Panc1 (cell line): Measurements from ENCODE around the gene GSC. TPM values are rescaled to one million over a fixed set of nuclear protein-coding genes. Genes with fewer than 3 reads are reported as not detected.

Experiments
- ATAC-seq: fragments of 200-7000 bp; cut with Tn5 transposase; 2 replicates; pipeline ENCODE4 v1.9.1; 2020; ENCODE audit warnings: mild to moderate bottlenecking, moderate library complexity
- BruUV-seq: library from RNA; stranded (reverse); fragments of 400-500 nt; replicated peaks from 2 replicates; lab custom pipeline; 2021; lab: Mats Ljungman, UMichigan
- CTCF ChIA-PET: fragments of 300-600 bp; sonication (Branson Sonifier 250); formaldehyde crosslinking; loops from one replicate; lab custom pipeline; 2022; ENCODE audit warnings: antibody characterized with exemption; lab: Charles Lee
- POLR2A ChIA-PET: fragments of 300-600 bp; sonication (Branson Sonifier 250); formaldehyde crosslinking; loops from one replicate; lab custom pipeline; 2022; ENCODE audit warnings: antibody characterized with exemption; lab: Charles Lee
- DNase-seq: peaks from one replicate; pipeline ENCODE4 v3.0.0-alpha.2; 2010; ENCODE audit warnings: low read depth, low spot score
- H3K27ac ChIP-seq: 2 replicates; pipeline ENCODE4 v1.5.1; 2011; ENCODE audit warnings: mild to moderate bottlenecking, low read length, inconsistent platforms
- H3K27me3 ChIP-seq: fragments of 200-500 bp; sonication (Bioruptor generic); 2 replicates; pipeline ENCODE4 v1.6.0; 2014; ENCODE audit warnings: low read length, inconsistent platforms; ENCODE audit not compliant: control insufficient read depth, insufficient read depth
- H3K36me3 ChIP-seq: fragments of 200-500 bp; sonication (Bioruptor generic); 2 replicates; pipeline ENCODE4 v1.5.1; 2014; ENCODE audit warnings: inconsistent platforms, mild to moderate bottlenecking, low read length, moderate library complexity; ENCODE audit not compliant: control insufficient read depth, insufficient read depth
- H3K4me1 ChIP-seq: 2 replicates; pipeline ENCODE4 v1.5.1; 2011; ENCODE audit warnings: inconsistent platforms, mild to moderate bottlenecking, low read length, moderate library complexity; ENCODE audit not compliant: control insufficient read depth, insufficient read depth
- H3K4me3 ChIP-seq, 2 experiments: 2 replicates each; pipeline ENCODE4 v1.5.1; 2011 to 2012; ENCODE audit warnings: low read depth in 2 of 2, low read length in 2 of 2, mild to moderate bottlenecking in 2 of 2, inconsistent platforms in 1 of 2, moderate library complexity in 1 of 2
- H3K9me3 ChIP-seq: fragments of 200-500 bp; sonication (Bioruptor generic); 2 replicates; pipeline ENCODE4 v1.5.1; 2014; ENCODE audit warnings: low read depth, mild to moderate bottlenecking, inconsistent platforms, low read length, moderate library complexity; ENCODE audit not compliant: control insufficient read depth, insufficient read depth
- POLR2AphosphoS5 ChIP-seq: IDR thresholded peaks from 2 replicates; pipeline ENCODE4 v1.6.1; 2012; ENCODE audit warnings: mild to moderate bottlenecking, low read depth, low read length, moderate library complexity
- SIN3A ChIP-seq: IDR thresholded peaks from 2 replicates; pipeline ENCODE4 v1.6.1; 2012; ENCODE audit warnings: low read depth, mild to moderate bottlenecking, low read length, moderate library complexity, borderline replicate concordance; ENCODE audit not compliant: insufficient read depth
- TCF7L2 ChIP-seq: IDR thresholded peaks from 2 replicates; pipeline ENCODE4 v1.6.1; 2011; ENCODE audit warnings: mild to moderate bottlenecking, low read depth, low read length, inconsistent platforms
- in situ Hi-C: cut with HindIII; loops from 2 replicates; pipeline ENCODE4 v1.10.0; 2016; ENCODE audit warnings: low sequenced_read_pairs, low pct_unique_long_range_greater_than_20kb
- intact Hi-C: fragments of 100-400 bp; cut with micrococcal nuclease; formaldehyde crosslinking; loops from one replicate; pipeline ENCODE4 v1.10.0; 2022; ENCODE audit not compliant: unreplicated experiment
- total RNA-seq: library from RNA; stranded (reverse); gene quantifications from one replicate; pipeline ENCODE4 v1.2.1, GENCODE V29; 2021; ENCODE audit not compliant: unreplicated experiment
- TF ChIP-seq, protein P1 (sequence below), 2 experiments: IDR thresholded peaks; 2 replicates each; pipeline ENCODE4 v1.6.1; 2011 to 2012; ENCODE audit warnings: low read depth in 2 of 2, control low read depth in 1 of 2, low read length in 1 of 2, mild to moderate bottlenecking in 1 of 2, moderate library complexity in 1 of 2; ENCODE audit not compliant: insufficient read depth in 1 of 2
- TF ChIP-seq, protein P2 (sequence below): fragments of 450-650 bp; IDR thresholded peaks from 2 replicates; pipeline ENCODE4 v1.5.1; 2017; ENCODE audit warnings: mild to moderate bottlenecking

GSC gene
- total RNA-seq, 1 experiment from 2014 or later: not detected

DNA sequence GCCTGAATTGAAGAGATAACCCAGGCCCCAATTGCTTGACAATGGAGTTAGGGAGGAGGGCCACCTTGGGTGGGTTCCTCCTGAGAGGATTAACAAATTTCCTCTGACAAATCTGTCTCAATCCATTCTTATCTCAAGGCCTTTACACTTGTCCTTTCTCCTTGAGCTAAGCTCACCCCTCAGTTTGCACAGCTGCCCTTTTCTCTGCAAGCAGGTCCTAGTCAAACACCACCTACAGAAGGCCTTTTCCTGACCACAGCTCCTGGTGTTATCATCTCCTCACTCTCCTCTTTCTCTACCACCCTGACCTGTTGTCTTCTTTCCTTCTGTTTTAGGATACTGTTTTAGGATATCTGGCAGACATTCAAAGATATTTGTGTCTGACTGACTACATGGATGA, 26.4 kb upstream of the GSC start:
- POLR2A ChIA-PET: no interaction called here
- TF ChIP-seq TCF7L2 (no peak), SIN3A (no peak), POLR2AphosphoS5 (no peak)
- TF ChIP-seq, protein P1, sequence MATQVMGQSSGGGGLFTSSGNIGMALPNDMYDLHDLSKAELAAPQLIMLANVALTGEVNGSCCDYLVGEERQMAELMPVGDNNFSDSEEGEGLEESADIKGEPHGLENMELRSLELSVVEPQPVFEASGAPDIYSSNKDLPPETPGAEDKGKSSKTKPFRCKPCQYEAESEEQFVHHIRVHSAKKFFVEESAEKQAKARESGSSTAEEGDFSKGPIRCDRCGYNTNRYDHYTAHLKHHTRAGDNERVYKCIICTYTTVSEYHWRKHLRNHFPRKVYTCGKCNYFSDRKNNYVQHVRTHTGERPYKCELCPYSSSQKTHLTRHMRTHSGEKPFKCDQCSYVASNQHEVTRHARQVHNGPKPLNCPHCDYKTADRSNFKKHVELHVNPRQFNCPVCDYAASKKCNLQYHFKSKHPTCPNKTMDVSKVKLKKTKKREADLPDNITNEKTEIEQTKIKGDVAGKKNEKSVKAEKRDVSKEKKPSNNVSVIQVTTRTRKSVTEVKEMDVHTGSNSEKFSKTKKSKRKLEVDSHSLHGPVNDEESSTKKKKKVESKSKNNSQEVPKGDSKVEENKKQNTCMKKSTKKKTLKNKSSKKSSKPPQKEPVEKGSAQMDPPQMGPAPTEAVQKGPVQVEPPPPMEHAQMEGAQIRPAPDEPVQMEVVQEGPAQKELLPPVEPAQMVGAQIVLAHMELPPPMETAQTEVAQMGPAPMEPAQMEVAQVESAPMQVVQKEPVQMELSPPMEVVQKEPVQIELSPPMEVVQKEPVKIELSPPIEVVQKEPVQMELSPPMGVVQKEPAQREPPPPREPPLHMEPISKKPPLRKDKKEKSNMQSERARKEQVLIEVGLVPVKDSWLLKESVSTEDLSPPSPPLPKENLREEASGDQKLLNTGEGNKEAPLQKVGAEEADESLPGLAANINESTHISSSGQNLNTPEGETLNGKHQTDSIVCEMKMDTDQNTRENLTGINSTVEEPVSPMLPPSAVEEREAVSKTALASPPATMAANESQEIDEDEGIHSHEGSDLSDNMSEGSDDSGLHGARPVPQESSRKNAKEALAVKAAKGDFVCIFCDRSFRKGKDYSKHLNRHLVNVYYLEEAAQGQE (IDR thresholded peaks at IDR 0.05; ENCODE audit: insufficient read depth in 1 of 2, low read depth in 2 of 2, low read length in 1 of 2): no peak
- TF ChIP-seq, protein P2, sequence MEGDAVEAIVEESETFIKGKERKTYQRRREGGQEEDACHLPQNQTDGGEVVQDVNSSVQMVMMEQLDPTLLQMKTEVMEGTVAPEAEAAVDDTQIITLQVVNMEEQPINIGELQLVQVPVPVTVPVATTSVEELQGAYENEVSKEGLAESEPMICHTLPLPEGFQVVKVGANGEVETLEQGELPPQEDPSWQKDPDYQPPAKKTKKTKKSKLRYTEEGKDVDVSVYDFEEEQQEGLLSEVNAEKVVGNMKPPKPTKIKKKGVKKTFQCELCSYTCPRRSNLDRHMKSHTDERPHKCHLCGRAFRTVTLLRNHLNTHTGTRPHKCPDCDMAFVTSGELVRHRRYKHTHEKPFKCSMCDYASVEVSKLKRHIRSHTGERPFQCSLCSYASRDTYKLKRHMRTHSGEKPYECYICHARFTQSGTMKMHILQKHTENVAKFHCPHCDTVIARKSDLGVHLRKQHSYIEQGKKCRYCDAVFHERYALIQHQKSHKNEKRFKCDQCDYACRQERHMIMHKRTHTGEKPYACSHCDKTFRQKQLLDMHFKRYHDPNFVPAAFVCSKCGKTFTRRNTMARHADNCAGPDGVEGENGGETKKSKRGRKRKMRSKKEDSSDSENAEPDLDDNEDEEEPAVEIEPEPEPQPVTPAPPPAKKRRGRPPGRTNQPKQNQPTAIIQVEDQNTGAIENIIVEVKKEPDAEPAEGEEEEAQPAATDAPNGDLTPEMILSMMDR: no peak
- no peak overlapping the region for H3K4me3 ChIP-seq
- no peaks in the 10 kb centered on the region for H3K27me3 ChIP-seq
- in situ Hi-C loops (no loop called here), intact Hi-C loops (no loop called here)
- H3K36me3 ChIP-seq: no peaks in the 10 kb centered on the region
- CTCF ChIA-PET: no interaction called here
- H3K9me3 ChIP-seq: no peaks in the 10 kb centered on the region
- H3K4me1 ChIP-seq: no peaks in the 10 kb centered on the region
- ATAC-seq (no peak), DNase-seq (no peak)
- no TSS peak for BruUV-seq
- H3K27ac ChIP-seq: no peak overlapping the region

DNA sequence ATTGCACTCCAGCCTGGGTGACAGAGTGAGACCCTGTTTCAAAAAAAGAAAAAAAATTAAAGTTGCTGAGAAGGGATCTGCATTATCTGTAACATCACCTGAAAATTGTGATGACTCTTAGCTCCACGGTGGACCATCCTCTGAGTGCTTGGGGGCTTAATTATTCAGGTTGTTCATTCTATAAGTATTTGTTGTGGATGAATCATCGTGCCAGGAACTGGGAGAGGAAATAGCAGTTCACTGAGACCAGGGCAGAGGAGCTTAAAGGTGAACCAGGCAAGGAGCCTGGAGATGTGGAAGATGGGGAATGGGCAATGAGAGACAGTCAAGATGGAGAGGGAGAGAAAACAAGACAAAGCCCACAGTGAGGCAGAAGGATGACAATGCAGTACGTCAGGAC, 25.5 kb upstream of the GSC start:
- H3K4me1 ChIP-seq: no peaks in the 10 kb centered on the region
- intact Hi-C loops: no loop called here
- TF ChIP-seq, protein P1 (IDR thresholded peaks at IDR 0.05; ENCODE audit: insufficient read depth in 1 of 2, low read depth in 2 of 2, low read length in 1 of 2): no peak
- TF ChIP-seq, protein P2: no peak
- TF ChIP-seq TCF7L2 (no peak), POLR2AphosphoS5 (no peak), SIN3A (no peak)
- no peaks in the 10 kb centered on the region for H3K9me3 ChIP-seq
- in situ Hi-C loops: no loop called here
- POLR2A ChIA-PET: no interaction called here
- DNase-seq: no peak
- no peak overlapping the region for H3K4me3 ChIP-seq
- no peaks in the 10 kb centered on the region for H3K36me3 ChIP-seq
- ATAC-seq: no peak
- no peaks in the 10 kb centered on the region for H3K27me3 ChIP-seq
- BruUV-seq: no TSS peak
- CTCF ChIA-PET: interaction anchor here (0.5 kb wide), 1 partner anchor 615 kb away, joined by 10 read pairs; no protein-coding TSS in a partner anchor
- H3K27ac ChIP-seq: no peak overlapping the region
